ENCODE data around the gene SPACA9. TPM values are rescaled to one million over a fixed set of nuclear protein-coding genes. Genes with fewer than 3 reads are reported as not detected.

The SPACA9 gene
- total RNA-seq = 4.4 and 6.7 TPM in 2 replicates

DNA sequence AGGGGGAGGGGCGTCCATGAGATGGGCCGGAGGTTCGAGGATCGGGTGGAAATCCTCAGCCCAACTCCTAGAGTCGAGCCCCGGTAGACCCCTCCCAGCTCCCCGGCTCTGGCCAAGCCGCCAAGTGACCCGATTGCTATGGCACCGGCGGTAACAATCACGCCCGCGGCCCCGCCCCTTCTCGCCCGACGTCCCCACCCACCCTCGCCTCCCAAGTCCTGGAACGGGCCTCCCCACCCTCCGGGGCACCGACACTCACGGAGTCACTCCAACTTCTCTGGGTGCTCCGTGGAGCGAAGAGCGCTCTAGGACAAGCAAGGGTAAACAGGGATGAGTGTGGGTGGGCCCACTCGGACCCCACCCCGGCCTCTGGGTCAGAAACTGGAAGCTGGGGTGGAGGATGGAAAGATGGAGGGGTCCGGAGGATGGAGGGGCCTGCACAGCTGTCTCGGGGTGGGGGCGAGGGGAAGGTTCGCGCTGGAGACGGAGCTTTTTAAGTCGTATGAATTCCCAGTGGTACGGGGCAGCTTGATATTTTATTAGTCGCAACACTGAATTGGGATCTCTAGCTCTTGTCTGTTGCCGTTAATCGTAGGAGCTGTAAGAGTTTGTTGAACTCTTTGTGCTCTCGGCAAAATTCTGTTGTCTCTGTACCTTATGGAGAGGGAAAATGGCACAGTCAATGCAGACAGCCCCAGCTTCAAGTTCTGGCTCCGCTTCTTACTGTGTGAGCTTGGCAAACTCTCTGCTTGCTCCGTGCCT is at the start of gene SPACA9:
SPACA9 (plus strand) TSS at position 204 of the 762 bp plus-strand sequence. CDS start 5,050 bp downstream, outside the sequence.

DNA sequence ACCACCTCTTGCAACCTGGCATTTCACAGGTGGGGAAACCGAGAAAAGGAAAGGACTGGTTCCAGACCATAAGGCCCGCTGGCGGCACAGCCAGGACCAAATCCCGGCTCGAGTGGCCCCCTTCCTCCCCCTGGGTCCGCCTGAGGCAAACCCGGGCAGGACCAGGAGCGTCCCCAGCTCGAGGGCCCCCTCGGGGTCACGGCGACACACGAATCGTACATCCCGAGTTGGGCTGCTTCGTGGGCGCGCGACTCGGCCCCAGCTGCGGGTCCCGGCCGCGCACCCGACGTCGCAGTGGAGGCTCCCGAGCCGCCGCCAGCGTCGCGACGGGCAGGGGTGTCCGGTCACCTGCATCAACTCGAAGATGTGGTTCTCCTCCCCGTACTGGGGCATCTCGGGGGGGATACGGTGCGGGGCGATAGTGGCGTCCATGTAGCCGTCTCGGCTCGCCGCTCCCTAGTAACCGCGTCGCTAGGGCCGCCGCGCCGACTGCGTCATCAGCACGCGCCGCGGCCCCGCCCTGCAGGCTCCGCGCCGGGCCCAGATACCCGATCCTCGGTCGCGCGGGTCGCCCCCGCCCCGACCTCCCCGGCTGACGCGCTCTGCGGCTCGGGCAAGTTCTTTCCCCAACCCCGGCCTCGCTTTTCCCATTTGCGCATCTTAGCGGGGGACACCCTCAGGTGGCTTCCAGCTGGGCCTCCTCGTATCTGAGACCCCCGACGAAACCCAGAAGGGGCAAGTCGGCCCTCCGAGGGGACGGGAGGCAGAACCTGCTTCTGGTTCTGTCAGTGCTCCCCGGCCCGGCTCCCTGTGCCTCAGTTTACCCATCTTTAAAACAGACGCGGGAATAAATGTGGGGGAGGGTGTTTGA is 639 bp upstream of the SPACA9 start, which contains the start of gene AK8:
AK8 (minus strand) TSS at position 461 of the 871 bp plus-strand sequence; CDS start at position 432, 29 bp downstream.

Other genes with a start within 250 kb of the SPACA9 start
- 17.2 and 18.0 TPM in 2 replicates for gene DDX31, start 208.9 kb upstream of the SPACA9 start, total RNA-seq
- 25.4 and 26.6 TPM in 2 replicates for gene GTF3C4, start 208.4 kb upstream of the SPACA9 start, total RNA-seq
- 0.32 and 0.85 TPM in 2 replicates for gene AK8, start 614 bp upstream of the SPACA9 start, total RNA-seq
- gene TSC1, start 65.7 kb downstream of the SPACA9 start, total RNA-seq = 82.5 and 103 TPM in 2 replicates
- gene GFI1B, start 99.8 kb downstream of the SPACA9 start, total RNA-seq = not detected in 2 replicates
- 39.1 and 49.1 TPM in 2 replicates for gene GTF3C5, start 152.1 kb downstream of the SPACA9 start, total RNA-seq
- gene CEL, start 183.1 kb downstream of the SPACA9 start, total RNA-seq = under 0.01 TPM in 1 of 2 replicates, not detected in the other
- 32.0 and 34.5 TPM in 2 replicates for gene RALGDS, start 242.3 kb downstream of the SPACA9 start, total RNA-seq